ENCODE data around the gene DNAJC5.

Gene DNAJC5

GRCh38 chr20:63964412-63964811 is 69.5 kb downstream of the DNAJC5 start:
- H4K8ac ChIP-seq (ENCODE audit: low read depth, low read length): no peak overlapping the region
- peaks cover 55 to 72% of the 10 kb centered on the region in 2 donors for H3K36me3 ChIP-seq (replicated peaks in 1 of 2; ENCODE audit: control insufficient read depth in 2 of 2, insufficient read depth in 2 of 2, low read length in 2 of 2)
- H2BK5ac ChIP-seq (ENCODE audit: low read length): no peak overlapping the region
- H3K27ac ChIP-seq (replicated peaks; ENCODE audit: low read length): no peak overlapping the region
- H3K14ac ChIP-seq (ENCODE audit: low read length): peak overlapping the region; percentile 56
- peaks cover 10% of the 10 kb centered on the region for H3K79me1 ChIP-seq (ENCODE audit: low read depth, low read length)
- DNase-seq (ENCODE audit: low spot score): no peak
- H3K23ac ChIP-seq (ENCODE audit: low read depth, low read length, poor library complexity): peak overlapping the region; percentile 93
- no peak overlapping the region for H3K4me2 ChIP-seq (ENCODE audit: insufficient read depth, low read length, poor library complexity, severe bottlenecking)
- no peak overlapping the region for H3K4ac ChIP-seq (ENCODE audit: low read length)
- WGBS, 2 donors (ENCODE audit: extremely low coverage in 2 of 2, insufficient read length in 2 of 2, insufficient replicate concordance in 1 of 2): no CpG with 5 or more reads among the region's 16 CpGs
- no peak overlapping the region for H3K4me3 ChIP-seq (ENCODE audit: low read length in 2 of 2)
- no peak overlapping the region for H3K18ac ChIP-seq (ENCODE audit: low read length)
- H2BK12ac ChIP-seq (ENCODE audit: low read length): no peak overlapping the region
- H3K9ac ChIP-seq (ENCODE audit: low read depth, low read length, poor library complexity): no peak overlapping the region
- H2AK5ac ChIP-seq (ENCODE audit: low read depth, low read length): no peak overlapping the region
- no peak overlapping the region for H2BK15ac ChIP-seq (ENCODE audit: low read length)
- peaks cover 0 to 31% of the 10 kb centered on the region in 2 donors for H3K9me3 ChIP-seq (replicated peaks in 1 of 2; ENCODE audit: control insufficient read depth in 2 of 2, insufficient read depth in 1 of 2, low read depth in 1 of 2, low read length in 2 of 2)
- H2AFZ ChIP-seq (ENCODE audit: low read length): no peak overlapping the region
- H3K4me1 ChIP-seq (ENCODE audit: control insufficient read depth in 2 of 2, insufficient read depth in 1 of 2, low read depth in 1 of 2, low read length in 2 of 2): peaks cover 9% of the 10 kb centered on the region in 2 donors
- H3K27me3 ChIP-seq (ENCODE audit: control insufficient read depth in 3 of 3, insufficient read depth in 3 of 3, low read depth in 1 of 3, low read length in 3 of 3): no peaks in the 10 kb centered on the region
- no peak overlapping the region for H2BK120ac ChIP-seq (ENCODE audit: low read depth, low read length)
- H4K91ac ChIP-seq (ENCODE audit: low read depth, low read length, poor library complexity): no peak overlapping the region

- no CpG with 5 or more reads among the region's 27 CpGs for WGBS, 2 donors (ENCODE audit: extremely low coverage in 2 of 2, insufficient read length in 2 of 2, insufficient replicate concordance in 1 of 2)
- Histone ChIP-seq H3K9me3 (replicated peaks in 1 of 2; ENCODE audit: control insufficient read depth in 2 of 2, insufficient read depth in 1 of 2, low read depth in 1 of 2, low read length in 2 of 2) (peaks cover 0 to 31% of the 10 kb centered on the region in 2 donors), H3K27me3 (ENCODE audit: control insufficient read depth in 3 of 3, insufficient read depth in 3 of 3, low read depth in 1 of 3, low read length in 3 of 3) (peaks cover 0 to 4% (median 0%) of the 10 kb centered on the region in 3 experiments), H2BK120ac (ENCODE audit: low read depth, low read length) (no peak overlapping the region), H3K36me3 (replicated peaks in 1 of 2; ENCODE audit: control insufficient read depth in 2 of 2, insufficient read depth in 2 of 2, low read length in 2 of 2) (peaks cover 51 to 59% of the 10 kb centered on the region in 2 donors), H4K8ac (ENCODE audit: low read depth, low read length) (no peak overlapping the region), H3K79me1 (ENCODE audit: low read depth, low read length) (peaks cover 10% of the 10 kb centered on the region), H3K14ac (ENCODE audit: low read length) (no peak overlapping the region), H2BK15ac (ENCODE audit: low read length) (no peak overlapping the region), H2BK5ac (ENCODE audit: low read length) (no peak overlapping the region), H2AK5ac (ENCODE audit: low read depth, low read length) (peak overlapping the region; percentile 28), H2BK12ac (ENCODE audit: low read length) (no peak overlapping the region), H3K4me3 (ENCODE audit: low read length in 2 of 2) (peak overlapping the region in 1 of 2 donors; percentile 59), H2AFZ (ENCODE audit: low read length) (no peak overlapping the region), H3K9ac (ENCODE audit: low read depth, low read length, poor library complexity) (no peak overlapping the region), H3K27ac (replicated peaks; ENCODE audit: low read length) (no peak overlapping the region), H3K4me1 (ENCODE audit: control insufficient read depth in 2 of 2, insufficient read depth in 1 of 2, low read depth in 1 of 2, low read length in 2 of 2) (peaks cover 9 to 13% of the 10 kb centered on the region in 2 donors), H3K4ac (ENCODE audit: low read length) (no peak overlapping the region), H4K91ac (ENCODE audit: low read depth, low read length, poor library complexity) (no peak overlapping the region), H3K18ac (ENCODE audit: low read length) (no peak overlapping the region), H3K4me2 (ENCODE audit: insufficient read depth, low read length, poor library complexity, severe bottlenecking) (no peak overlapping the region), H3K23ac (ENCODE audit: low read depth, low read length, poor library complexity) (peak overlapping the region; percentile 52)
- DNase-seq (ENCODE audit: low spot score): no peak
Observed at GRCh38 chr20:63966172-63966943, 71.4 kb downstream of the DNAJC5 start.

- no peak overlapping the region for H3K4me3 ChIP-seq (ENCODE audit: low read length in 2 of 2)
- H3K79me1 ChIP-seq (ENCODE audit: low read depth, low read length): peaks cover 10% of the 10 kb centered on the region
- no peak overlapping the region for H4K8ac ChIP-seq (ENCODE audit: low read depth, low read length)
- no peak for DNase-seq (ENCODE audit: low spot score)
- no peak overlapping the region for H3K4me2 ChIP-seq (ENCODE audit: insufficient read depth, low read length, poor library complexity, severe bottlenecking)
- no peak overlapping the region for H3K27ac ChIP-seq (replicated peaks; ENCODE audit: low read length)
- no peak overlapping the region for H3K18ac ChIP-seq (ENCODE audit: low read length)
- no CpG with 5 or more reads among the region's 13 CpGs for WGBS, 2 donors (ENCODE audit: extremely low coverage in 2 of 2, insufficient read length in 2 of 2, insufficient replicate concordance in 1 of 2)
- peaks cover 0 to 31% of the 10 kb centered on the region in 2 donors for H3K9me3 ChIP-seq (replicated peaks in 1 of 2; ENCODE audit: control insufficient read depth in 2 of 2, insufficient read depth in 1 of 2, low read depth in 1 of 2, low read length in 2 of 2)
- peaks cover 9 to 13% of the 10 kb centered on the region in 2 donors for H3K4me1 ChIP-seq (ENCODE audit: control insufficient read depth in 2 of 2, insufficient read depth in 1 of 2, low read depth in 1 of 2, low read length in 2 of 2)
- H3K36me3 ChIP-seq (replicated peaks in 1 of 2; ENCODE audit: control insufficient read depth in 2 of 2, insufficient read depth in 2 of 2, low read length in 2 of 2): peaks cover 45 to 54% of the 10 kb centered on the region in 2 donors
- no peak overlapping the region for H2AFZ ChIP-seq (ENCODE audit: low read length)
- no peak overlapping the region for H3K9ac ChIP-seq (ENCODE audit: low read depth, low read length, poor library complexity)
- no peak overlapping the region for H4K91ac ChIP-seq (ENCODE audit: low read depth, low read length, poor library complexity)
- no peak overlapping the region for H2BK120ac ChIP-seq (ENCODE audit: low read depth, low read length)
- peaks cover 0 to 4% (median 0%) of the 10 kb centered on the region in 3 experiments for H3K27me3 ChIP-seq (ENCODE audit: control insufficient read depth in 3 of 3, insufficient read depth in 3 of 3, low read depth in 1 of 3, low read length in 3 of 3)
- H2BK5ac ChIP-seq (ENCODE audit: low read length): no peak overlapping the region
- no peak overlapping the region for H2BK15ac ChIP-seq (ENCODE audit: low read length)
- peak overlapping the region; percentile 28 for H2AK5ac ChIP-seq (ENCODE audit: low read depth, low read length)
- no peak overlapping the region for H2BK12ac ChIP-seq (ENCODE audit: low read length)
- H3K14ac ChIP-seq (ENCODE audit: low read length): no peak overlapping the region
- H3K4ac ChIP-seq (ENCODE audit: low read length): no peak overlapping the region
- H3K23ac ChIP-seq (ENCODE audit: low read depth, low read length, poor library complexity): no peak overlapping the region
Observed at GRCh38 chr20:63966944-63967322, 72.0 kb downstream of the DNAJC5 start.

GRCh38 chr20:63967330-63968135 is 72.6 kb downstream of the DNAJC5 start:
- Histone ChIP-seq H3K4me2 (ENCODE audit: insufficient read depth, low read length, poor library complexity, severe bottlenecking) (no peak overlapping the region), H4K8ac (ENCODE audit: low read depth, low read length) (no peak overlapping the region), H2BK5ac (ENCODE audit: low read length) (peak overlapping the region; percentile 60), H3K36me3 (replicated peaks in 1 of 2; ENCODE audit: control insufficient read depth in 2 of 2, insufficient read depth in 2 of 2, low read length in 2 of 2) (peaks cover 42 to 48% of the 10 kb centered on the region in 2 donors), H3K9me3 (replicated peaks in 1 of 2; ENCODE audit: control insufficient read depth in 2 of 2, insufficient read depth in 1 of 2, low read depth in 1 of 2, low read length in 2 of 2) (peaks cover 0 to 31% of the 10 kb centered on the region in 2 donors), H2BK15ac (ENCODE audit: low read length) (no peak overlapping the region), H2BK12ac (ENCODE audit: low read length) (no peak overlapping the region), H3K18ac (ENCODE audit: low read length) (no peak overlapping the region), H3K4ac (ENCODE audit: low read length) (no peak overlapping the region), H3K4me1 (ENCODE audit: control insufficient read depth in 2 of 2, insufficient read depth in 1 of 2, low read depth in 1 of 2, low read length in 2 of 2) (peaks cover 9 to 13% of the 10 kb centered on the region in 2 donors), H2BK120ac (ENCODE audit: low read depth, low read length) (no peak overlapping the region), H3K23ac (ENCODE audit: low read depth, low read length, poor library complexity) (peak overlapping the region; percentile 55), H3K27me3 (ENCODE audit: control insufficient read depth in 3 of 3, insufficient read depth in 3 of 3, low read depth in 1 of 3, low read length in 3 of 3) (peaks cover 0 to 6% (median 0%) of the 10 kb centered on the region in 3 experiments), H2AFZ (ENCODE audit: low read length) (no peak overlapping the region), H3K14ac (ENCODE audit: low read length) (no peak overlapping the region), H3K27ac (replicated peaks; ENCODE audit: low read length) (no peak overlapping the region), H4K91ac (ENCODE audit: low read depth, low read length, poor library complexity) (no peak overlapping the region), H3K79me1 (ENCODE audit: low read depth, low read length) (peaks cover 5% of the 10 kb centered on the region), H3K9ac (ENCODE audit: low read depth, low read length, poor library complexity) (no peak overlapping the region), H3K4me3 (ENCODE audit: low read length in 2 of 2) (no peak overlapping the region), H2AK5ac (ENCODE audit: low read depth, low read length) (no peak overlapping the region)
- no peak for DNase-seq (ENCODE audit: low spot score)
- no CpG with 5 or more reads among the region's 28 CpGs for WGBS, 2 donors (ENCODE audit: extremely low coverage in 2 of 2, insufficient read length in 2 of 2, insufficient replicate concordance in 1 of 2)
